SKM-1 treated with dmso at 0.1 percent for 144 hours (cell line): Measurements from ENCODE around the gene SLC6A18.
A peak's percentile ranks its signal among the peaks of the same experiment; 100 is the strongest.

Experiments used
- DNase-seq: peaks from one replicate; lab custom pipeline; 2025; ENCODE audit not compliant: unreplicated experiment; lab: John Stamatoyannopoulos, UW

Gene SLC6A18

DNA sequence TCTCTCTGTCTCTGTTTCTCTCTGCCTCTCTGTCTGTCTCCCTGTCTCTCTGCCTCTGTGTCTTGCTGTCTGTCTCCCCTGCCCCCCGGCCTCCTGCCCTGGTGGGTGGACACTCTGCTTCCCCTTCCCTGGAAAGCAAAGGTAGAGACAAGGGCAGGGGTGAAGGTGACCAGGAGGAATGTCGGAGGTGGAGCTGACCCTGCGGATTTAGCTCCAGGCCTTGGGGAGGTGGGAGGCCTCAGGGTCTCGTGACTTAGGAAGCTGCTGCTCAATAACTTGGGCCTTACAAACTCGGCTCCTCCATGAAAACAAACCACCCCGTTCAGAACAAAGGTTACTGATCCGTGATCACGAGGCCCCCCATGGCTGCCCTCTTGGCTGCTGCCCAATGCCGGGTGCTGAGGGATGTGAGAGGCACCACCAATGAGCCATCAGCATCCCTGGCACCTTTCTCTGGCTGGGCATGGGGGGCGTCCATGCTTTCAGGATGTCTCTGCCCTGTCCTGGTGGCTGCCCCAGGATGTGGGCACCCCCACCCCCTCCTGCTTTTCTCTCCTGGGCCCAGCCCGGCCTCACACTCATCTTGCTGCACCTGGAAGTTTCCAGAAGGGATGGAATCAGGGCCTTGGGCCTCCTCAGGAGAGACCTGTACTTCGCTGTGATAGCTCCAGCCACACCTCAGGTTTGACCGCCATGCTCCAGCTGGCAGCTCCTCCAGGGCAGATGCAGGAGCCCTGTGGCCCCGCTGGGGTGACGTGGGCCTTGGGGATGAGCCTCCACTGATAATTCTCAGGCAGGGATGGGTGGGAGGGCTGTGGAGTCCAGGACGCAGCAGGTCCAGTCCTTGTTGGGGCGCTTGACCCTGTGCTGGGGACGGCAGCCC is 38.6 kb upstream of the SLC6A18 start:
- DNase-seq: no peak

DNA sequence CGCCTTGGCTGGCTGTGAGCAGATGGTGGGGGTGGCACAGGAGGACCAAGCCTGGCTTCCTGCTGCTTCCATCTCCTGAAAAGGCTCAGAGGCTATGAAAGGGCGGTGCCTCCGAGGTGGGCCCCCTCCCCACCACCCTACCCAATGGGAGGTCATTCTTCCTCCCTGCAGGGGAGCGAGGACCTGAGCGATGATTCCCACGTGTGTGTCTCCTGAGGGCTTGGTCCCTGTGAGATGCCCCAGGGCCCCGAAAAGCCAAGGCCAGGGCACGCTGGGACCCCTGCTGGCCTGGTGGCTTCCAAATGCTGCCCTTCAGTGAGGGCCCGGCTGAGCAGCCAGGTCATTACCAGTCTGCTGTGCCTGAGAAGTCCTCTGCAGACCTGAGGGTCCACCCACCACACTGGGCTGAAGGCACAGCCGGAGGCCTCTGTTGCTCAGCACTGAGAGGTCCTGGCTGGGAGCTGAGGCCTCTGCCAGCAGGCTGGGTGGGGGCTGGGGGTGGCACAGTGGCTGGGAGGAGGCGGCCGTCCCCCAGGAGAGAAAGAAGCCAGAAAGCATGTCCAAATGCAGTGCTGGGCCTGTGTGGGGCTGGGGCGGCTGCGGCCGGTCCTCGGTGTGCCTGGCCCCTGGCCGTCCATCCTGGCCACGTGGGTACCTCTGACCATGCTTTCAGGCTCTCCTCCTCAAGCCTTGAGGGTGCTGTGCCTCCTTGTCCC is 37.8 kb upstream of the SLC6A18 start:
- DNase-seq: no peak

DNA sequence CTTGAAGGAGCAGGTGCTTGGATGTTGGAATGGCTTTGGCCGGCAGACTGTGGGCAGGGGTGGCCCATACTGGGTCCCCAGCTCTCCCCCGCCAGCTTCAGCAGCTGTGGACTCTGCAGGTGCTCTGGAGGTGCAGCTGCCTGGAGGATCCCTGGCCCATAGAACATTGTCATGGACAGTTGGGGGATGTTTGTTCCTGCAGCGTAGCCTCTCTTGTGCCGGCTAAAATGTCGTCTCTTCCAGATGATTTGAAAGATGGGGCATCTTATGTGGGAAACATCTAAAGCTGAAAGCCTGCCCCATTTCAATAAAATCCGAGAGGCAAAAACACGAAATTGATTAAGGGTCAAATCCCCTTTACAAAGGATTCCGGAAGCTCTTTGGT is 37.2 kb upstream of the SLC6A18 start:
- DNase-seq: no peak

DNA sequence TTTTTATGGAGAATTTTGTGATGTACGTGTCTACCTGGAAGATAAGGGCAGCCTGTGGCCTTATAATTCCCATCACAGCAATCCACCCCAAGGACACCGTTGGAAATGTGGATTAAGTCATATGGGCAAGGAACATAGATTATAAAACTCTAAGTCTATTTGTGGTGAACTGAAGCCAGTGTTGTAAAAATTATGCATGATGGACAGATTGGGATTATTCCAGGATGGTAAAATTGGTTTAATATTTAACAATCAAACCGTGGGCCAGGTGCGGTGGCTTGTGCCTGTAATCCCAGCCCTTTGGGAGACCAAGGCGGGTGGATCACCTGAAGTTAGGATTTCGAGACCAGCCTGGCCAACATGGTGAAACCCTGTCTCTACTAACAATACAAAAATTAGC is 36.7 kb upstream of the SLC6A18 start:
- no peak for DNase-seq

DNA sequence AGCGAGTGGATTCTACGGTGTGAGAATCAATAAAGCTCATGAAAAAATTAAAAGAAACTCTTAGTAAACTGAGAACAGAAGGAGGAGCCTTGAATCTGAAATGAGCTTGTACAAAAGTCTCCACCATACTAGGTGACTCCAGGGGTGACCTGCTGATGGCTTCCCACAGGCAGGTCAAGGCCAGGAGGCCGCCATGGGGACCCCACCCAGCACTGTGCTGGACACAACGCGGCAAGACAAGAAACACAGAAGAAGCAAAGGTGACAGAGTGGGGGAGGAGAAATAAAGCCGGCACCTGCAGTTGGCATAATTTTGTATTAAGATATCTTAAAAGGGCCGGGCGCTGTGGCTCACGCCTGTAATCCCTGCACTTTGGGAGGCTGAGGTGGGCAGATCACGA is 35.9 kb upstream of the SLC6A18 start:
- no peak for DNase-seq

DNA sequence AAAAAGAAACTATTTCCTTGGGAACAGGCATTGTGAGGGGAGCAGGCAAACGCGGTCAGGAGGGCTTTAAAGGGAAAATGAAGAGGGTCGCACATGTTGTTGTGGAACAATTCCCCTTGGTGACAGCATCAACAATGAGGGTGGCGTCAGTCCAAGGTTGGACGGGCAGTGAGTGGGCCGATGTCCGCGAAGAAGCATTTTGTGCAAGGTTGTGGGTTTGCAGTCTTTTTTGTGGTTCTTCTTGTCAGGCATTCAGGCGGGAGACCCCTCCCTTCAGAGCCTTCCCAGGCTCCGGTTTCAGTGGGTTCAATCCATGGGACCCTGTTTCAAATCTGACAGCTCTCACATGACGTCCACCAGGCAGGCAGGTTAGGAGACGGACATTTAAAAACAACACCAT is 34.9 kb upstream of the SLC6A18 start:
- no peak for DNase-seq

DNA sequence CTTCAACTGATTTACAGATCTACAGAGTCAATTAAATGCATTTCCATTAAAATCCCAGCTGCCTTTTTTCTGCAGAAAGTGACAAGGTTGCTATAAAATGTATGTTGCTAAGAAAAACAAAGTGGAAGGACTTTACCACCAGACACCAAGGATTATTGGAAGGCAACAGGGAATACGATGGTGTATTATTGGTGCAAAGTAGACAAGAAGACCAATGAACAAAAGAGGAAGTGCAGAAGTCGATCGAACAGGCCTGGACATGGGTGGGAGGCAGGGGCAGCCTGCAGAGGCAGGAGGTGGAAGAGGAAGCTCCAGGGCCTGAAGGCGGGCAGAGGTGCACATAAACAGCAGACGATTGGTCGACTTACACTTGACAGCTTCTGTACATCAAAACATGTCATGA is 34.3 kb upstream of the SLC6A18 start:
- peak; percentile 35 for DNase-seq

DNA sequence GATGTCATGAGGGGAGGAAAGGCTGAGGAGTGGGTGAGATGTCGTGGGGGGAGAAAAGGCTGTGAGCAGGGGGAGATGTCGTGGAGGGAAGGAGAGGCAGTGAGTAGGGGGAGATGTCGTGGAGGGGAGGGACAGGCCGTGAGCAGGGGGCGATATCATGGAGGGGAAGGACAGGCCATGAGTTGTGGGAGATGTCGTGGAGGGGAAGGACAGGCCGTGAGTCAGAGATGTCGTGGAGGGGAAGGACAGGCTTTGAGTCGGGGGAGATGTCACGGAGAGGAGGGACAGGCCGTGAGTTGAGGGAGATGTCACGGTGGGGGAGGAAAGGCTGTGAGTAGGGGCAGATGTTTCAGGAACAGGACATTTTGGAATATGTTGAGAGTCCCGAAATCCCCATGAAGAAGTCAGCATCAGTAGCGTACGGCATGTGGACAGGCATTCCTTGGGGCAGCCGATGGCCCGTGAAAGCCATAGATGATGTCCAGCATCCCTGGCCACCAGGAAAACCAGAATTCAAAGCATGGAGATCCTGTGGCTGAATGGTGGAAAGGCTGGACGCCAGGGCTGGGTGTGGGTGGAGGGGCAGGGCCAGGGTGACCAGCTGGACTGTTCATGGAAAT is 32.1 kb upstream of the SLC6A18 start:
- DNase-seq: no peak

DNA sequence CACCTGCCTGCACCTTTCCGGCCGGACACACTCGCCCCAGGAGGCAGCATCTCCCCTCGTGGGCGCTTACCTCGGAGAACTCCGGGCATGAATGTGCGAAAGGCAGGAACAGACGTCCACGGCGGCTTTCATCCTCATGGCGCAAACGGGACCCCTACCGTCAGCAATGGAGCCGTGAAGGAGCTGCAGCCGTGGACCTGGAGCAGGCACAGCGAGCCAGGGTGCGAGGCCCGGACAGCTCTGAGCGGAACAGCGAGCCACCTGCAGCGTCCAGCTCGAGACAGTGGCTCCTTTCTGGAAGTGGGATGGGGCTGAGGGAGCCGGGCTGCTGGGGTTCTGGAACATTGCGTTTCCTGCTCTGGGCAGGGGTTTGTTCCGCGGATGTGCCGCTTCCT is 31.6 kb upstream of the SLC6A18 start:
- DNase-seq: no peak

DNA sequence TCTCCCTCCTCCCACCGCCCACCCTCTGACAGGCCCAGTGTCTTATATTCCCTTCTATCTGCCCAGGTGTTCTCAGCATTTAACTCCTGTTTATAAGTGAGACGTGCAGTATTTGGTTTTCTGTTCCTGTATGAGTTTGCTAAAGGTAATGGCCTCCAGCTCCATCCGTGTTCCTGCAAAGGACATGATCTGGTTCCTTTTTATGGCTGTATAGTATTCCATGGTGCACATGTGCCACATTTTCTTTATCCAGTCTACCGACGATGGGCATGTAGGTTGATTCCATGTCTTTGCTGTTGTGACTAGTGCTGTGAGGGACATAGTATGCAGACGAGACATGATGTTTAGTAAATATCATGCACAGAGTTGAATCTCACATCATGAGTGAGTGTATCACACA is 30.8 kb upstream of the SLC6A18 start:
- no peak for DNase-seq

DNA sequence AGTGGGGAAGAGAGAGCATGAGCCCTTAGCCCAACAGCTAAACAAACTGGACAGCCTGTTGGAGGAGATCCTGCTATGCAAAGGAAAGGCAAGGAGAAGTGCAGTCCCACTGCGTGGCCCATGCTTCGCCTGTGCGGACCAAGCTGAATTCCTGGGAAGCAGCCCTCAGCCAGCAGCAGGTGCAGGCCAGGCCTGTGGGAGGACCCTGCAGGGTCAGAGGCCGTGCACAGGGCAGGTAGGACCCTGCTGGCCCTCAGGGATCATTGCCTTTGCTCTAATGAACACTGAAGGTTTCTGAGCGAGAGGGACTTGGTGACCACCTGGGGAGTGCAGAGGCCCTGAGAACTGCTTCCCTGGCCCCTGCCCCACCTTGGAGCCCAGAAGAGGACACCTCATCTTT is 29.7 kb upstream of the SLC6A18 start:
- DNase-seq: no peak

DNA sequence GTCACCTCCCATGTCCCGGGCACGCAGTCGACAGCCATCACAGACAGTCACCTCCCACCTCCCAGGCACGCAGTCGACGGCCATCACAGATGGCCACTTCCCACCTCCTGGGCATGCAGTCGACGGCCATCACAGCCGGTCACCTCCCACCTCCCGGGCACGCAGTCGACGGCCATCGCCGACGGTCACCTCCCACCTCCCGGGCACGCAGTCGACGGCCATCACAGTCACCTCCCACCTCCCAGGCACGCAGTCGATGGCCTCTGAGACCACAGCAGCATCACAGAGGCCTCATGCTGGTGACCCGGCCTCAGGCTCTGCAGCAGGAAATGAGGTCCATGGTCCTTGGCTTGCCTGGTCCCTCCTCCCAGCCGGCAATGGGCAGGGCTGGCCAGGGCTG is 29.3 kb upstream of the SLC6A18 start:
- no peak for DNase-seq

DNA sequence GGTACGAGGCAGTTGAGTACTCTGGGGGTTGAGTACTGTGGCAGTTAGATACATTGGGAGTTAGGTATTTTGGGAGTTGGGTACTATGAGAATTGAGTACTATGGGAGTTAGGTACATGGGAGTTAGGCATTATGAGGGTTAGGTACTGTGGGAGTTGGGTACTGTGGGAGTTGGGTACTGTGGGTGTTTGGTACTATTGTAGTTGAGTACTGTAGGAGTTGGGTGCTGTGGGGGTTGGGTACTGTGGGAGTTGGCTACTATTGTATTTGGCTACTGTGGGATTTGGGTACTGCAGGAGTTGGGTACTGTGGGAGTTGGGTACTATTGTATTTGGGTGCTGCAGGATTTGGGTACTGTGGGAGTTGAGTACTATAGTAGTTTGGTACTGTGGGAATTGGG is 28.6 kb upstream of the SLC6A18 start:
- DNase-seq: no peak

DNA sequence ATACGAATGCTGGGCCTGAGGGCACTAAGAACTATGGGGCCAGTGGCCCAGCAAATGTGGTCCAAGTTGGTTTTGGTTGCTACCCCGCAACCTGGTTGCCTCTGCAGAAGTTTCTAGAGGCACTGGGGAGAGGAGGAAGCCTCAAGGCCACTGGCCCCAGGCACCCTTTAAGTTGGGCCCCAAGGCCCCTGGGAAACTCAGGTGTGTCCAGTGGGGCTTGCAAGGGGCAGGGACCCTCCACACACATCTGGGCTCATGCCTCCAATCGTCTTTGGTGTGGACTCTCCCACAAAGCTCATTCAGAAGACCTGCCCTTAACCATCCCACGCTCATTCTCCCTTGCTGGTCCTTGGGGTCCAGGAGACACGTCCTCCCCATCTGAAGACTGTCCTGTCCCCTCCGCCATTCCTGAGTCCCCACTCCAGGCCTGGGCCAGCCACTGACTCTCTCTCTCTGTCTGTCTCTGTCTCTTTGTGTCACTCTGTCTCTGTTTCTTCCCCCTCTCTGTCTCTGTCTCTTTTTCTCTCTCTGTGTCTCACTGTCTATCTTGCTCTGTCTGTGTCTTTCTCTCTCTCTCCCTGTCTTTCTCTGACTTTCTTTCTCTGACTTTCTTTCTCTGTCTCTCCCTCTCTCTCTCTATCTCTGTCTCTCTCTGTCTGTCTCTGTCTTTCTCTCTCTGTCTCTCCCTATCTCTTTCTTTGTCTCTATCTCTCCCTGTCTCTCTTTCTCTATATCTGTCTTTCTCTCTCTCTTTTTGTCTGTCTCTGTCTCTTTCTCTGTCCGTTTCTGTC is 27.1 kb upstream of the SLC6A18 start:
- no peak for DNase-seq

DNA sequence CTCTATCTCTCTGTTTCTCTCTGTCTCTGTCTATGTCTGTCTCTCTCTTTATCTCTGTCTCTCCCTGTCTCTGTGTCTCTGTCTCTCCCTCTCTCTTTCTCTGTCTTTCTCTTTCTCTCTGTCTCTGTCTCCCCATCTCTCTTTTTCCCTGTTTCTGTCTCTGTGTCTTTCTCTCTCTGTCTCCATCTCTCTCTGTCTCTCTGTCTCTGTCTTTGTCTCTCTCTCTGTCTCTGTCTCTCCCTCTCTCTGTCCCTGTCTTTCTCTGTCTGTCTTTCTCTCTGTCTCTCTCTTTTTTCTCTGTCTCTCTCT is 25.9 kb upstream of the SLC6A18 start:
- DNase-seq: no peak

DNA sequence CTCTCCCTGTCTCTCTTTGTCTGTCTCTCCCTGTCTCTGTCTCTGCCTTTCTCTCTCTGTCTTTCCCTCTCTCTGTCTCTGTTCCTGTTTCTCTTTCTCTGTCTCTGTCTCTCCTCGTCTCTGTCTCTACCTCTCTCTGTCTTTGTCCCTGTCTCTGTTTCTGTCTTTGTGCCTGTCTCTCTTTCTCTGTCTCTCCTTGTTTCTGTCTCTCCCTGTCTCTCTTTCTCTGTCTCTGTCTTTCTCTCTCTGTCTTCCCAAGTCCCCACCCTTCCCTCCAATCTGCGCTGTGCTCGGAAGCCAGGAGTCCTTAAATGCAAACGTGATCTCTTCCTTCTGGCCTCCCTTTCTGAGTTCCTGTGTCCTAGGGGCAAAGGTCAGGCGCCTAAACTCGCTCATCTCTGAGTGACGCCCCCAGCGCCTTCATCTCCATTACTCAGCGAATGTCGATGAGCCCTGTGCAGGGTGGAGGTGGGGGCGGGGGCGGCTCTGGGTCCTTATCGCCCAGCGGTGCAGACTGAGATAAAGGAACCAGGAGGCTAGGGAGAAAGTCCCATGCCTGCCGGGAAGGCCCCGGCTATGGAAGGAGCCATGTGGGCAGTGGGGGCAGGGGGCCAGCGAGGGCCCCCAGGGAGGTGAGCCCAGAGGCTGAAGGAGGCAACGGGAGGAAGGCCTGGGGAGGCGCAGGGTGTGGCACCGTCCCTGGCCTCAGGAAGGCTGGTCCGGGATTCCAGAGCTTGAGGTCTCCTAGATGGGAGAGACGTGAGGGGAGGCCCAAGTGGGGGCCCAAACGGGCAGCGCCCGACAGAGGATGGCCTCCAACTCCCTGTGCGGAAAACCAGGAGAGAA is 25.3 kb upstream of the SLC6A18 start:
- DNase-seq: no peak

DNA sequence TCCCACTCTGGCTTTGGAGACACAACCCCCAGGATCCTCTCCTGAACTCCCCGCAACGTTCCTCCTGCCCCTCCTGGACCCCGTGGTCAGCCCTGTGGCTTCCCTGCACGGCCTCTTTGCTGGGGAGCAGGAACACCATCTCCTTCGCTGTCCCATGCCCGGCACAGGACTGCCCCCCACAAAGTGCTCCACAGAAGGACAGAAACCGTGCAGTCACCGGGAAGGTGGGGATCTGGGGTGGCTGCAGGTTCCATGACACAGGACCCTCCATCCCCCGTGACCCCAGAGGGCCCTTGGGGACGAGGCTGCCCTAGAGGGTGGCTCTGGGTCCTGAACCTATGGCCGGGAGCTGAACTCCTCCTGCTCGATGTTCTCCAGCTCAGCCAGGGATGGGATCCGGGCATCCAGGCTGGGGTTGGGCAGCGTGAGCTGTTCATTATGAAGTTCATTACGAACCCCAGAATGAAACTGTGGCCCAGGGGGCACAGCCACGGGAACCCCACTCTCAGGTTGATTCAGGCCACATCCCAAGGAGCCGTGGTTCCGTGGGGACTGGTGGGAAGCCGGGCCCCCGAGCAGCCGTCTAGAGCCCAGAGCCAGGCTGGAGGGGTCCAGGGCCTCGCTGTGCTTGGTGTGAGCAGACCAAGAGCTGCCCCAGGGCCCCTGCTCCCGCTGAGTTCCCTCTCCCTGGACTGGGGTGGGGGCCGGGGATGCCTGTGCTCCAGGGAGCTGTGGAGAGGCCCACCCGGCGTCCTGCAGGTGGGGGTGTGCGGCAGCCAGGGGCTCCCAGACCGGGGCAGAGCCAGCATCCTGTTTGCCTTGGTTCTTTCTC is 24.5 kb upstream of the SLC6A18 start:
- no peak for DNase-seq

DNA sequence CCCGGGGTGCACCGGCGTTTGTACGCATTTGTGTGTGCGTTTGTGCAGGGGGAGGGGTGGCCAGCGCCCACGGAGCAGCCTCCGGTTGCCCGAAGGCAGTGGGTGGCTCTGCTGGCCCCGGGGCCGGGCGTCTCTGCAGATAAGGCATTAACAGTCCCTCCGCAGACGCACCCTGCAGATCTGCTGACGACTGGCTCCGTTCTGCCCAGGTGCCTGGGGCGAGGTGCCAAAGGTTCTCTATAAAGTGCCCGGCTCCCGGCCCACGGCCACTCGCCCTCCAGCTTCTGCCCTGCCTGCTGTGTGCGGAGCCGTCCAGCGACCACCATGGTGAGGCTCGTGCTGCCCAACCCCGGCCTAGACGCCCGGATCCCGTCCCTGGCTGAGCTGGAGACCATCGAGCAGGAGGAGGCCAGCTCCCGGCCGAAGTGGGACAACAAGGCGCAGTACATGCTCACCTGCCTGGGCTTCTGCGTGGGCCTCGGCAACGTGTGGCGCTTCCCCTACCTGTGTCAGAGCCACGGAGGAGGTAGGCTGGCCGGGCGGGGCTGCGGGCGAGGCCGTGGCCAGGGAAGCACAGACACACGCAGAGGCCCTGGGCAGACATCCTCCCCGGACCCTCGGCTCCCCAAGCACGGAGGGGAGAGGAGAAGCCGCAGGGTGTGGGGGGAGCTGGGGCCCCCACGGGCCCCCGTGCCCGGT is 23.7 kb upstream of the SLC6A18 start, which contains the start of gene SLC6A19:
Gene SLC6A19 (plus strand): TSS at position 269 of the 699 bp plus-strand sequence. CDS start 56 bp downstream, at position 325.
- no peak for DNase-seq
